K562 (cell line): ENCODE measurements around the gene TTC28.

Experiments used
- EZH2 ChIP-seq: IDR thresholded peaks from 2 replicates; pipeline ENCODE4 v1.6.1; 2012; ENCODE audit warnings: low read depth, mild to moderate bottlenecking, inconsistent platforms, low read length, borderline replicate concordance
- MAX ChIP-seq: sonication (generic); formaldehyde crosslinking; IDR thresholded peaks from 2 replicates; pipeline ENCODE4 v1.9.0; 2022; ENCODE audit warnings: mild to moderate bottlenecking, missing genetic modification reagents
- PATZ1 ChIP-seq: fragments of 250-450 bp; sonication (Bioruptor Pico); IDR thresholded peaks from 2 replicates; pipeline ENCODE4 v1.5.0; 2020; ENCODE audit warnings: mild to moderate bottlenecking, borderline replicate concordance
- TCF7L2 ChIP-seq: fragments of 150-350 bp; IDR thresholded peaks from 2 replicates; pipeline ENCODE4 v1.6.1; 2016; ENCODE audit warnings: low read depth, mild to moderate bottlenecking, low read length, moderate library complexity
- TF ChIP-seq, protein P1 (sequence below): sonication (generic); formaldehyde crosslinking; IDR thresholded peaks from 2 replicates; pipeline ENCODE4 v1.8.1; 2022; ENCODE audit warnings: missing genetic modification reagents

GRCh38 chr22:28112548-28113043, 567.0 kb downstream of the TTC28 start:
- TF ChIP-seq TCF7L2, result no peak
- no peak for TF ChIP-seq PATZ1
- TF ChIP-seq, protein P1, sequence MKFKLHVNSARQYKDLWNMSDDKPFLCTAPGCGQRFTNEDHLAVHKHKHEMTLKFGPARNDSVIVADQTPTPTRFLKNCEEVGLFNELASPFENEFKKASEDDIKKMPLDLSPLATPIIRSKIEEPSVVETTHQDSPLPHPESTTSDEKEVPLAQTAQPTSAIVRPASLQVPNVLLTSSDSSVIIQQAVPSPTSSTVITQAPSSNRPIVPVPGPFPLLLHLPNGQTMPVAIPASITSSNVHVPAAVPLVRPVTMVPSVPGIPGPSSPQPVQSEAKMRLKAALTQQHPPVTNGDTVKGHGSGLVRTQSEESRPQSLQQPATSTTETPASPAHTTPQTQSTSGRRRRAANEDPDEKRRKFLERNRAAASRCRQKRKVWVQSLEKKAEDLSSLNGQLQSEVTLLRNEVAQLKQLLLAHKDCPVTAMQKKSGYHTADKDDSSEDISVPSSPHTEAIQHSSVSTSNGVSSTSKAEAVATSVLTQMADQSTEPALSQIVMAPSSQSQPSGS (CRISPR knock-in tag), result no peak
- TF ChIP-seq EZH2, result no peak
- no peak for TF ChIP-seq MAX (CRISPR knock-in tag)
